ENCODE data around the gene ZNF598. TPM values are rescaled to one million over a fixed set of nuclear protein-coding genes. Genes with fewer than 3 reads are reported as not detected.
A peak's percentile ranks its signal among the peaks of the same experiment; 100 is the strongest.

ZNF598 gene
- total RNA-seq, 3 donors from 2014 or later = 118 to 127 (median 126) TPM

DNA sequence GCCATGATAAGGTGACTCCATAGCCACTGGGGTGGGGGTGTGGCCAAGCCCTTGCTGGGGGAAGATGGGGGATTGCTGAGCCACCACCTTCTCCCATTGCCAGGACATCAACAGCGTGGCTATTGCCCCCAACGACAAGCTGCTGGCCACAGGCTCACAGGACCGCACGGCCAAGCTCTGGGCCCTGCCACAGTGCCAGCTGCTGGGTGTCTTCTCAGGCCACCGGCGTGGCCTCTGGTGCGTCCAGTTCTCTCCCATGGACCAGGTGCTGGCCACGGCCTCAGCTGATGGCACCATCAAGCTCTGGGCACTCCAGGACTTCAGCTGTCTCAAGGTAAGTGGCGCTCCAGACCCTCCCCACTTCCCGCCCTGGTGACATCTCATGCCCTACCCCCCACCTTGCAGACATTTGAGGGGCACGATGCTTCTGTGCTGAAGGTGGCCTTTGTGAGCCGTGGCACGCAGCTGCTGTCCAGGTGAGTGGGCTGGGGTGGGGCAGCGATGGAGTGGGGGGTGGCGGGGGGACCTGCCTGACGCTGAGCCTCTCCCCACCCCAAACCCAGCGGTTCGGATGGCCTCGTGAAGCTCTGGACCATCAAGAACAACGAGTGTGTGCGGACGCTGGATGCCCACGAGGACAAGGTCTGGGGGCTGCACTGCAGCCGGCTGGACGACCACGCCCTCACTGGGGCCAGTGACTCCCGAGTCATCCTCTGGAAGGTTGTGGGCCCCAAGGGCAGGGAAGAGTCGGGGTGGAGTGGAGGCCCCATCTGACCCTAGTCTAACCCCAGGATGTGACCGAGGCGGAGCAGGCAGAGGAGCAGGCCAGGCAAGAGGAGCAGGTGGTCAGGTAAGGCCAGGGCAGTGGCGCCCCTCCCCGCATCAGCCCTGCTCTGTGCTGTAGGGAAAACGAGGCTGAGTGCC, 32.4 kb downstream of the ZNF598 start:
- no peaks in the 10 kb centered on the region for H3K9me3 Mint-ChIP-seq
- H3K4me3 Mint-ChIP-seq = no peak overlapping the region
- peaks cover 24% of the 10 kb centered on the region for H3K36me3 Mint-ChIP-seq (ENCODE audit: insufficient read depth)
- peaks cover 13% of the 10 kb centered on the region for H3K27me3 Mint-ChIP-seq (ENCODE audit: low read depth)
- H3K4me1 Mint-ChIP-seq (ENCODE audit: low read depth) = peaks cover 12% of the 10 kb centered on the region
- DNase-seq = no peak
- no peak for ATAC-seq

DNA sequence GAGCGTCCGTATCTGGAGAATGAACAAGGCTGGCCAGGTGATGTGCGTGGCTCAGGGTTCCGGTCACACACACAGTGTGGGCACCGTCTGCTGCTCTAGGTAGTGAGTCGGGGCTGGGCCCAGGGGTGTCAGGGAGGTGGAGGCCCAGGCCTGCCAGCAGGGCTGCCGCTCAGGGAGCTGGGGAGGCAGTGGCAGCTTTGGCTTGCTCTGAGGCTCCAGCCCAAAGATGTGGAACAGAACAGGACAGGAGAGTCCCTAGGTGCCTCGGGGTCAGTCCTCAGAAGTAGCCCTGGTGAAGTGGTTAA, 33.5 kb downstream of the ZNF598 start:
- no peak for ATAC-seq
- Mint-ChIP-seq H3K4me1 (ENCODE audit: low read depth) (peaks cover 18% of the 10 kb centered on the region), H3K4me3 (peak overlapping the region; percentile 26), H3K9me3 (no peaks in the 10 kb centered on the region), H3K36me3 (ENCODE audit: insufficient read depth) (peaks cover 24% of the 10 kb centered on the region), H3K27me3 (ENCODE audit: low read depth) (peaks cover 8% of the 10 kb centered on the region)
- no peak for DNase-seq

- Mint-ChIP-seq H3K36me3 (ENCODE audit: insufficient read depth) (peaks cover 24% of the 10 kb centered on the region), H3K4me1 (ENCODE audit: low read depth) (peaks cover 22% of the 10 kb centered on the region)
- no peak for ATAC-seq
Observed at GRCh38 chr16:1975432-1976215, 34.0 kb downstream of the ZNF598 start.

GRCh38 chr16:1974157-1975070, 35.2 kb downstream of the ZNF598 start:
- Mint-ChIP-seq H3K4me3 (peak overlapping the region; percentile 92), H3K27me3 (ENCODE audit: low read depth) (no peaks in the 10 kb centered on the region), H3K9me3 (no peaks in the 10 kb centered on the region), H3K4me1 (ENCODE audit: low read depth) (peaks cover 22% of the 10 kb centered on the region), H3K36me3 (ENCODE audit: insufficient read depth) (peaks cover 24% of the 10 kb centered on the region)
- no peak for ATAC-seq
- DNase-seq = no peak

More at GRCh38 chr16:1975432-1976215, 34.0 kb downstream of the ZNF598 start:
- DNase-seq = no peak
- H3K27me3 Mint-ChIP-seq (ENCODE audit: low read depth) = peaks cover 4% of the 10 kb centered on the region
- no peaks in the 10 kb centered on the region for H3K9me3 Mint-ChIP-seq
- peak overlapping the region; percentile 26 for H3K4me3 Mint-ChIP-seq

GRCh38 chr16:1973461-1974156, 36.0 kb downstream of the ZNF598 start:
- H3K4me1 Mint-ChIP-seq (ENCODE audit: low read depth) = peaks cover 22% of the 10 kb centered on the region
- peak overlapping the region; percentile 92 for H3K4me3 Mint-ChIP-seq
- ATAC-seq (no peak), DNase-seq (no peak)
- no peaks in the 10 kb centered on the region for H3K27me3 Mint-ChIP-seq (ENCODE audit: low read depth)
- H3K36me3 Mint-ChIP-seq (ENCODE audit: insufficient read depth) = peaks cover 23% of the 10 kb centered on the region
- H3K9me3 Mint-ChIP-seq = no peaks in the 10 kb centered on the region

DNA sequence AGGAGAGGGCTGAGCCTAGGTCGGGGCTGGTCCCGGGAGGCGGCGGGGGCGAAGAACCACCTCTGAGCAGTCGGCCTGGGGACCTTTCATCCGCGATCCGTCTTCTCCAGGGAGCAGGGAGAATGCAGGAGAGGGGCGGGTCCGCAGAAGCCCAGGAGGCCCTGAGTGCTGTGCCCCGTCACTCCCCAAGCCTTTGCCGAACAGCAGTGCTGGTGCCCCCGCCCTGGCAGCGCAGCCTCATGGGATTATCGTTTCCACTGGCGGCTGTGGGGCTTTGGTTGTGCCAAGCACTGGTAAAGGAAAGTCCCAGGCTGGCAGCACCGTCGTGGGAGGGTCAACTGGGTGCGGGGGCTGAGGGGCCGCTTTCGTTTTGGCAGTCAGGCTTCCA, 37.1 kb downstream of the ZNF598 start:
- DNase-seq (no peak), ATAC-seq (peak; percentile 15)
- Mint-ChIP-seq H3K27me3 (ENCODE audit: low read depth) (no peaks in the 10 kb centered on the region), H3K9me3 (no peaks in the 10 kb centered on the region), H3K36me3 (ENCODE audit: insufficient read depth) (peaks cover 19% of the 10 kb centered on the region), H3K4me3 (peak overlapping the region; percentile 92), H3K4me1 (ENCODE audit: low read depth) (peaks cover 22% of the 10 kb centered on the region)

GRCh38 chr16:1971796-1972489, 37.7 kb downstream of the ZNF598 start, which contains the start of gene TBL3:
TSS of gene TBL3 (plus strand) at chr16:1972053. CDS start at chr16:1972165, 112 bp downstream.
- Mint-ChIP-seq H3K36me3 (ENCODE audit: insufficient read depth) (peaks cover 18% of the 10 kb centered on the region), H3K4me3 (peak within 1 kb of the TSS; percentile 92), H3K9me3 (no peaks in the 10 kb centered on the region), H3K4me1 (ENCODE audit: low read depth) (peaks cover 22% of the 10 kb centered on the region), H3K27me3 (ENCODE audit: low read depth) (no peaks in the 10 kb centered on the region)
- ATAC-seq (peak; percentile 95 to 97), DNase-seq (peak; percentile 94)

- peaks cover 29% of the 10 kb centered on the region for H3K4me1 Mint-ChIP-seq (ENCODE audit: low read depth)
- no peaks in the 10 kb centered on the region for H3K9me3 Mint-ChIP-seq
- DNase-seq (no peak), ATAC-seq (no peak)
- peaks cover 21% of the 10 kb centered on the region for H3K36me3 Mint-ChIP-seq (ENCODE audit: insufficient read depth)
- H3K4me3 Mint-ChIP-seq = no peak overlapping the region
- H3K27me3 Mint-ChIP-seq (ENCODE audit: low read depth) = no peaks in the 10 kb centered on the region
Observed at GRCh38 chr16:1968146-1968953, 41.3 kb downstream of the ZNF598 start.

DNA sequence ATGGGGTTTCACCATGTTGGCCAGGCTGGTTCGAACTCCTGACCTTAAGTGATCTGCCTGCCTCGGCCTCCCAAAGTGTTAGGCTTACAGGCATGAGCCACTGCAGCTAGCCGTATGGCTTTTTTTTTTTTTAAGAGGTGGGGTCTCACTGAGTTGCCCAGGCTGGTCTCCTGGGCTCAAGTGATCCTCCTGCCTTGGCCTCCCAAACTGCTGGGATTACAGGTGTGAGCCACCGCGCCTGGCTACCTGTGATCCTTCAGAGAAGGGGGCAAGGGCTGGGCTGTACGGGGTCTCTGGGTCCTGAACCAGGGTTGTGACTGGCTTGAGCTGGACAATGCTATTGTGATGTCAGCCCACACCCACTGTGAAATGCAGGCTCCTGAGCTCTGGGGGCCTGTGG, 43.2 kb downstream of the ZNF598 start, which contains the start of gene RNF151:
TSS of gene RNF151 (plus strand) at position 397 of the 400 bp plus-strand sequence. CDS start 26 bp downstream, outside the sequence.
- Mint-ChIP-seq H3K27me3 (ENCODE audit: low read depth) (no peaks in the 10 kb centered on the region), H3K4me1 (ENCODE audit: low read depth) (peaks cover 20% of the 10 kb centered on the region), H3K36me3 (ENCODE audit: insufficient read depth) (peaks cover 32% of the 10 kb centered on the region), H3K4me3 (peak within 1 kb of the TSS; percentile 92), H3K9me3 (no peaks in the 10 kb centered on the region)
- DNase-seq = no peak
- ATAC-seq = no peak

DNA sequence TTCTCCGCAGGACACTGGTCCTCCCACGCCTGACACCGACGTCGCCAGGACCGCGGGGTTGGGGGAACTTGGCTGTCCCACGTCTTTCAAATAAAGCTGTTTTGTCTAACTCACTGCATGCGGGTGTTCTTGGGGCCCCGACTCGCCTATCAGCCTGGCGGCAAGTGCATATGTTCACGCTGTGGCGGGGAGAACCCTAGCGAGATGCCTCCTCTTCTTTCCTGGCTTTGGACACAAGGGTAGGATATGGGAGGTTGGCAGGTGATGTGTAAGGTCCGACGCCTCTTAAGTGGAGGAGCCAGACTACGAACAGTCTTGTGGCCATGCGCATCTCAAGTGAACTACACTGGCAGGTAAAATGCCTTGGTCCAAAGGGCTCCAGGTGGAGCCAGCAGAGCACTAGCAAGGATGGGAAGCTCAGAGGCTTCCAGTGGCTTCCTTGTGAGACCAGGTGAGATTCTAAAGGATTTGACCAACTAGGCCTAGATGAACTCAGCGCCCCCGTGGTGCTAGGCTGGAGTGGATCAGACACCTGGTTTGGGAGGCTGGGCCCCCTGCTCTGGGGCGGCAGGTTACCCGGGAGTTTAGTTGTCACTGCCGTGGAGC, 44.1 kb downstream of the ZNF598 start:
- Mint-ChIP-seq H3K4me1 (ENCODE audit: low read depth) (peaks cover 22% of the 10 kb centered on the region), H3K36me3 (ENCODE audit: insufficient read depth) (peaks cover 37% of the 10 kb centered on the region), H3K4me3 (peak overlapping the region; percentile 92), H3K9me3 (no peaks in the 10 kb centered on the region), H3K27me3 (ENCODE audit: low read depth) (no peaks in the 10 kb centered on the region)
- ATAC-seq (no peak), DNase-seq (no peak)

DNA sequence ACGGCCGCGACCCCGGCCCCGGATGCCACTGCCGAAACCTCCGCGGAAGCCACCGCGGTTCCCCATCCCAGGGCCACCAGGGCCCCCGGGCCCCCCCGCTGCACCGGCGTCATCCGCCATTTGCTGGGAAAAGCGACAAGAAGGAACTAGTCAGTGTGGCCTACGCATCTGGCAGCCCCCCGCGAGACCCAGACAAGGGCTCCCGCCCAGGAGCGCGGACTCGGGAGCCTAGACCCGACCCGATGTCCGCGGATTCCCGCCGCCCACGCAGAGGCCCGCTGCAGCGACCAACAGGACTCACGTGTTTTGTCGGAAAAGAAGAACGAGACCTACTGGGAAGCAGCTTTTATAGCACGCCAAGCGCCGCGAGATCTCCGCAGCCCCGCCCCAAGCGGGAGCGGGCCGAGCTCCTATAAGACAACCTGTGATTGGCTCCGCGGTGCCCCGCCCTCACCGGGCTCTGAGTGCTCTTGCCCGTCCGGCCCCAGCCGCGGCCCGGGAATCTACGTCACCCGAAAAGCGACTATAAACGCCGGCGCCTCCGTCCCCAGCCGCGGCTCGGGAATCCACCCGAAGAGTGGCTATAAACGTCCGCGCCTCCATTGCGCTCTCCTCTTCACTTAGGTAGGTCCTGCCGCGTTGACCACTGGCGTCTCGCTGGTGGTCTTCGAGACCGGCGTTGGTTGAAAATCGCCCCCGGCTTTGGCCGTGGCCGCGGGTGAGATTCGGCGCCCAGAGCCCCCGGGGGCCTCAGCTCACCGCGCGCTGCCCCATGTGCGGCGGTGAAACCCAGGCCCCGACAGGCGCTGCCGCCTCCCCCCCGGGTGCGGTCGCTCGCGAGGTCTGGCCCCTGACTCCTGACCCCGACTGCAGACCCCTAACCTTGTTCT, 44.9 kb downstream of the ZNF598 start, which contains the start of gene RPS2:
TSS of gene RPS2 (minus strand) at position 321 of the 890 bp plus-strand sequence. CDS start at position 120, 201 bp downstream.
- no peaks in the 10 kb centered on the region for H3K9me3 Mint-ChIP-seq
- H3K4me1 Mint-ChIP-seq (ENCODE audit: low read depth) = peaks cover 27% of the 10 kb centered on the region
- ATAC-seq = peak; percentile 68 to 69
- no peaks in the 10 kb centered on the region for H3K27me3 Mint-ChIP-seq (ENCODE audit: low read depth)
- H3K36me3 Mint-ChIP-seq (ENCODE audit: insufficient read depth) = peaks cover 37% of the 10 kb centered on the region
- H3K4me3 Mint-ChIP-seq = peak within 1 kb of the TSS; percentile 92
- DNase-seq = peak; percentile 99
